ENCODE results near the gene UBR4. TPM values are rescaled to one million over a fixed set of nuclear protein-coding genes. Genes with fewer than 3 reads are reported as not detected.

Gene UBR4
- total and polyA plus RNA-seq, 7 donors, result 89.9 to 185 (median 118) TPM

DNA sequence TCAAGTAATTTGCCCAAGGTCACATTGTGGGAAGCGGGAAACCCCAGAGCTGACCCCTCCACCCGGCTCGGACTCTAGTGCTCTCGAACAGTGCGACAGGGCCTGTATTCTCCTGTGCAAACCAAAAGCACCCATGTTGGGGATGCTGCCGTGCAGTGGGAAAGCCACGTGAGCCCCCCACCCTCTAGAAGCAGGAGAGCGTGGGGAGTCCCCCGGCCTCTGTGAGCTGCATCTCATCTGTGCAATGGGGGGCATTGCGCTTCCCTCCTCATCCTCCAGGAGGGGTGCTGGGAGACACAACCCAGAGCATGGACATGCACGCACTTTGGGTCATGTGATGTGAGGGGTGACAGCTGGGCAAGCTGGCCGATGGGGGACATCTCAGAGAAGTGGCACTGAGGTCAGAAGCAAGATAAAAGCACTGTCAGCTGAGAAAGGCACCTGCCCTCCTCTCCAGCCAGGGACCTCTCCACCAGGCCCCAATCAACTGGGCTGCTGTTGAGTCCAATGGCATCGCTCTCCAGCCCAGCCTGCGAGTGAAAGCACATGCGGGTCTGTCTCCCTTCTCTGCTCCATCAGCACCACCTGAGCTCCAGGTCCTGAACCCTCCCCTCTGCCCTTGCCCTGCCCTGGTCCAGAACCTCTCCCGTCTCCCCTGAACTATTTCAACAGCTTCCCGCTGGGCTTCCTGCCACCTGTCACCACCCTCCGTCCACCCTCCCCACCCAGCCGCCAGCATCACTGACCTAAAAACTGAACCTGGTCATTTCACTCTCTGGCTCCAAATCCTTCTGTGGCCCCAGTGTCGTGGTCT, 177.2 kb downstream of the UBR4 start:
- H3K27me3 ChIP-seq (ENCODE audit: insufficient read depth in 3 of 3, low read length in 2 of 3), result peaks cover 0 to 20% (median 2%) of the 10 kb centered on the region in 3 donors
- no peaks in the 10 kb centered on the region for H3K36me3 ChIP-seq (ENCODE audit: insufficient read depth in 1 of 2, low read depth in 1 of 2)
- ATAC-seq (no peak), DNase-seq (no peak)
- TF ChIP-seq, protein P1, sequence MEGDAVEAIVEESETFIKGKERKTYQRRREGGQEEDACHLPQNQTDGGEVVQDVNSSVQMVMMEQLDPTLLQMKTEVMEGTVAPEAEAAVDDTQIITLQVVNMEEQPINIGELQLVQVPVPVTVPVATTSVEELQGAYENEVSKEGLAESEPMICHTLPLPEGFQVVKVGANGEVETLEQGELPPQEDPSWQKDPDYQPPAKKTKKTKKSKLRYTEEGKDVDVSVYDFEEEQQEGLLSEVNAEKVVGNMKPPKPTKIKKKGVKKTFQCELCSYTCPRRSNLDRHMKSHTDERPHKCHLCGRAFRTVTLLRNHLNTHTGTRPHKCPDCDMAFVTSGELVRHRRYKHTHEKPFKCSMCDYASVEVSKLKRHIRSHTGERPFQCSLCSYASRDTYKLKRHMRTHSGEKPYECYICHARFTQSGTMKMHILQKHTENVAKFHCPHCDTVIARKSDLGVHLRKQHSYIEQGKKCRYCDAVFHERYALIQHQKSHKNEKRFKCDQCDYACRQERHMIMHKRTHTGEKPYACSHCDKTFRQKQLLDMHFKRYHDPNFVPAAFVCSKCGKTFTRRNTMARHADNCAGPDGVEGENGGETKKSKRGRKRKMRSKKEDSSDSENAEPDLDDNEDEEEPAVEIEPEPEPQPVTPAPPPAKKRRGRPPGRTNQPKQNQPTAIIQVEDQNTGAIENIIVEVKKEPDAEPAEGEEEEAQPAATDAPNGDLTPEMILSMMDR (IDR thresholded peaks at IDR 0.05), result no peak
- 80 to 89% (median 80%) methylated on average over 19 to 20 of the region's 20 CpGs for WGBS, 3 donors
- no peaks in the 10 kb centered on the region for H3K9me3 ChIP-seq
- H3K4me3 ChIP-seq, result no peak overlapping the region
- intact Hi-C loops (cut with DNase I), result no loop called here
- no peak overlapping the region for H3K27ac ChIP-seq
- H3K4me1 ChIP-seq, result no peaks in the 10 kb centered on the region

DNA sequence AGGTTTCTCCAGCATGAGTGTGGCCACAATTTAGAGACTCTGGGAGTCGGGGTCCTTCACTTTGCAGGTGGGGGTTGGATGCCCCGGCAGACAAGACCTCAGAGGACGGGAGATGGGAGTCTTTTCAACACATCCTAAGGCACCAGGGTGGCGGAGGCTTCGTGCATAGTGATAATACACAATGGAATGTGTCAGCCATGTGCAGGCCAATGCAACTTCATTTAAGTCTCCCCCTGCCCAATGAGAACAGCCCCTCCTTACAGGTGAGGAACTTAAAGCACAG, 177.7 kb downstream of the UBR4 start:
- peaks cover 0 to 25% (median 2%) of the 10 kb centered on the region in 3 donors for H3K27me3 ChIP-seq (ENCODE audit: insufficient read depth in 3 of 3, low read length in 2 of 3)
- H3K4me1 ChIP-seq, result no peaks in the 10 kb centered on the region
- H3K36me3 ChIP-seq (ENCODE audit: insufficient read depth in 1 of 2, low read depth in 1 of 2), result no peaks in the 10 kb centered on the region
- H3K4me3 ChIP-seq, result no peak overlapping the region
- H3K9me3 ChIP-seq, result no peaks in the 10 kb centered on the region
- TF ChIP-seq, protein P1 (IDR thresholded peaks at IDR 0.05), result no peak
- WGBS, 3 donors, result 66 to 89% (median 86%) methylated on average over 5 of the region's 5 CpGs
- ATAC-seq (no peak), DNase-seq (no peak)
- intact Hi-C loops (cut with DNase I), result no loop called here
- H3K27ac ChIP-seq, result no peak overlapping the region

DNA sequence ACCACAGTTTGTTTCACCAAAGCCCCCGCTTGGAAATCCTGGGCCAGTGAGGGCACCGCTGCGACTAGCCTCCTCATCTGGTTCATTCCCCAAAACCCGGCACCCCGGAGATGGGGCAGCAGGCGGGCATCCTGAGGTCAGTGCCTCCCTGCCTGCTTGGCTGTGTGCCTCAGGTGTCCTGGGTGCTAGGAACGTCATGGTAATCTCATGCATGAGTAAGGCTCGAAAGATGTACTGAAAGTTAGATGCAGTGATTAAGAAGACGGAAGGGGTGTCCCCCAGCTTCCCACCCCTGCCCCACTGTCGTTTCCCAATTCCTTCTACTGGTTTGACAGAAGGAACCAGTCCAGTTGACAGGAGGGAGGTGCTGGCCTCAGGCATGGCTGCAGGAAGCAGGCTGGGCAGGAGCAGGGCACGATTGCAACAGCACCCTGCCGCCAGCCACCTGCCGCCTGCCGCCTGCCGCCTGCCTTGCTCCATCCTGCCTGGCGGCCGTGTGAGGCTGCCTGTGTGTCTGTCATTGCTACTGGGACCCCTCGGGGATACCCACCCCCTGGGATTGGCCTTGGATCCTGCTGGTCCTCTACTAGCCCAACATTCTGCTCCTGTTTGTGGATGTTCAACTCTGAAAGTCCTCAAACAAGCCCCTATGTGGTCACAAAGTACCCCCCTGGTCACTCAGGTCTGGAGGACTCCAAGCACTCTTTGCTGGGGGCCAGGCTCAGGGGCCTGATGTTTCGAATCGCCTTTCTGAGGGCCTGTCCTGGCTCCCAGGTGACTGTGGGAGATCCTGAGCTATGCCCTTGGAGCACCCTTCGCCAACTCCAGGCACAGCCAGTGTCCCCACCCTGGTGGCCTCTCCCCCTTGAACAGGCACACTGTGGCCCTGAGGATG, 180.6 kb downstream of the UBR4 start:
- Histone ChIP-seq H3K4me3 (no peak overlapping the region), H3K27ac (no peak overlapping the region), H3K4me1 (no peaks in the 10 kb centered on the region), H3K36me3 (ENCODE audit: insufficient read depth in 1 of 2, low read depth in 1 of 2) (no peaks in the 10 kb centered on the region), H3K27me3 (ENCODE audit: insufficient read depth in 3 of 3, low read length in 2 of 3) (peaks cover 0 to 29% (median 2%) of the 10 kb centered on the region in 3 donors), H3K9me3 (no peaks in the 10 kb centered on the region)
- intact Hi-C loops (cut with DNase I), result loop anchor here in 1 of 2 donors (2.0 kb wide), 1 partner anchor 45 kb away; no protein-coding TSS in a partner anchor
- 50 to 55% (median 52%) methylated on average over 17 to 21 of the region's 21 CpGs for WGBS, 3 donors
- ATAC-seq (peak in 3 of 4 donors; percentile 37 to 65 (median 57)), DNase-seq (no peak)
- TF ChIP-seq, protein P1 (IDR thresholded peaks at IDR 0.05), result no peak

DNA sequence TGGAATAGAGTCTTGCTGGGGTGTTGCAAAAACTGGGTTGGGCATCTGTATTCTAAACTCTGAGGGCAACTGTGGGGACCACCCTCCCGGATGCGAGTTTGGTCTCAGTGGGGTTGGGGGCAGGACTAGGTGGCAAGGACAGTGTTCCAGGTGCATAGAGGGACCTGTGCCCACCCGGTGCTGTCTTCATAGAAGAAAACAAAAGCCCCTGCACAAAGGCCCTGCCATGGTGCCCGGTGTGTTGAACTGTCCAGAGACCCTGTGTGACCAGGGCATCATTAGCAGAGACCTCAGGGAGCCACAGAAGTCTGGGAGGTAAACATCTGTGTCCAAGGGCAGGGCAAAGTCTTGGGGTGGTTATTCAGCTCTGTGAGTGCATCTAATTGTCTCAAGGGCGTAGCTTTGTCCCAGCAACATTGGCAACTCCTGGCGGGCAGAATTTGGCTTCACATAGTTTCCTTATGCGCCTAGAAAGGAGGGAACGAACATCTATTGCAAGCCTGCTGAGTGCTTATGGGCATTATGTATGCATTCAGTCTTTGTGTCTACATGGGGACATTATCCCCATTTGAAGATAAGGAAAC, 181.4 kb downstream of the UBR4 start:
- Histone ChIP-seq H3K36me3 (ENCODE audit: insufficient read depth in 1 of 2, low read depth in 1 of 2) (no peaks in the 10 kb centered on the region), H3K4me3 (no peak overlapping the region), H3K9me3 (no peaks in the 10 kb centered on the region), H3K27ac (no peak overlapping the region), H3K4me1 (no peaks in the 10 kb centered on the region), H3K27me3 (ENCODE audit: insufficient read depth in 3 of 3, low read length in 2 of 3) (peaks cover 0 to 32% (median 0%) of the 10 kb centered on the region in 3 donors)
- DNase-seq (no peak), ATAC-seq (no peak)
- 71 to 77% (median 77%) methylated on average over 8 of the region's 8 CpGs for WGBS, 3 donors
- intact Hi-C loops (cut with DNase I), result loop anchor here in 1 of 2 donors (2.0 kb wide), 1 partner anchor 46 kb away; no protein-coding TSS in a partner anchor
- TF ChIP-seq, protein P1 (IDR thresholded peaks at IDR 0.05), result no peak

Data from psoas muscle (tissue), 8 donors.